Stimulated activated CD4-positive, alpha-beta T cell treated with anti-CD3 and anti-CD28 coated beads, Interleukin-2, amount 100 ng/mL, for 24 hours (primary cell): Measurements from ENCODE around the gene KRTAP4-5.
"Not testable (repeated sequence)": the region's sequence is repeated elsewhere in the genome, so short reads cannot be mapped to it uniquely, and the experiment has no call there.

Experiments used
- DNase-seq, 2 donors: peaks; one replicate each; pipeline ENCODE4 v3.0.0-alpha.2; 2020

KRTAP4-5 gene

GRCh38 chr17:41149652-41149985 is at the start of gene KRTAP4-5:
KRTAP4-5 (minus strand) TSS chr17:41149825; CDS start chr17:41149767, 58 bp downstream.
- DNase-seq = no peak

GRCh38 chr17:41196068-41196467 is 46.4 kb upstream of the KRTAP4-5 start:
- no peak for DNase-seq

- no peak for DNase-seq
Observed at GRCh38 chr17:41190328-41190727, 40.7 kb upstream of the KRTAP4-5 start.

GRCh38 chr17:41189837-41190318 is 40.3 kb upstream of the KRTAP4-5 start, which contains the start of gene KRTAP9-1:
KRTAP9-1 (plus strand) TSS chr17:41189887; CDS start chr17:41189887, 0 bp downstream.
- not testable (repeated sequence) for DNase-seq

- DNase-seq = no peak
Observed at GRCh38 chr17:41186872-41187271, 37.2 kb upstream of the KRTAP4-5 start.

GRCh38 chr17:41185001-41185400 is 35.4 kb upstream of the KRTAP4-5 start:
- DNase-seq = no peak

- no peak for DNase-seq
Observed at GRCh38 chr17:41184480-41184961, 34.9 kb upstream of the KRTAP4-5 start, which contains the start of gene KRTAP4-1. KRTAP4-1 (minus strand) TSS chr17:41184911; CDS start chr17:41184854, 57 bp downstream.

GRCh38 chr17:41178843-41179616 is 29.4 kb upstream of the KRTAP4-5 start:
- DNase-seq = no peak

- no peak for DNase-seq
Observed at GRCh38 chr17:41178341-41178740, 28.7 kb upstream of the KRTAP4-5 start.

- DNase-seq = no peak
Observed at GRCh38 chr17:41177727-41178271, 28.2 kb upstream of the KRTAP4-5 start, which contains the start of gene KRTAP4-2. KRTAP4-2 (minus strand) TSS chr17:41178221; CDS start chr17:41178164, 57 bp downstream.

GRCh38 chr17:41176744-41177387 is 27.2 kb upstream of the KRTAP4-5 start:
- DNase-seq = no peak

- no peak for DNase-seq
Observed at GRCh38 chr17:41171886-41172285, 22.3 kb upstream of the KRTAP4-5 start.

GRCh38 chr17:41168121-41168520 is 18.5 kb upstream of the KRTAP4-5 start, which contains the start of gene KRTAP4-3:
KRTAP4-3 (minus strand) TSS chr17:41168221; CDS start chr17:41168172, 49 bp downstream.
- no peak for DNase-seq

- no peak for DNase-seq
Observed at GRCh38 chr17:41167561-41167960, 17.9 kb upstream of the KRTAP4-5 start.

GRCh38 chr17:41163828-41164227 is 14.2 kb upstream of the KRTAP4-5 start:
- DNase-seq = no peak

GRCh38 chr17:41160648-41161047 is 11.0 kb upstream of the KRTAP4-5 start, which contains the start of gene KRTAP4-4:
KRTAP4-4 (minus strand) TSS chr17:41160748; CDS start chr17:41160691, 57 bp downstream.
- DNase-seq = no peak

- not testable (repeated sequence) for DNase-seq
Observed at GRCh38 chr17:41160190-41160589, 10.6 kb upstream of the KRTAP4-5 start.

- DNase-seq = no peak
Observed at GRCh38 chr17:41153856-41154255, 4.2 kb upstream of the KRTAP4-5 start.

GRCh38 chr17:41151525-41151924 is 1.9 kb upstream of the KRTAP4-5 start:
- DNase-seq = no peak

GRCh38 chr17:41150026-41150425 is 401 bp upstream of the KRTAP4-5 start:
- DNase-seq = no peak

- DNase-seq = not testable (repeated sequence)
Observed at GRCh38 chr17:41148971-41149651, 514 bp downstream of the KRTAP4-5 start.

GRCh38 chr17:41147531-41148204 is 2.0 kb downstream of the KRTAP4-5 start:
- DNase-seq = no peak
